COLO668 (cell line): ENCODE measurements around the gene CPM.
A peak's percentile ranks its signal among the peaks of the same experiment; 100 is the strongest.
"Not testable (repeated sequence)": the region's sequence is repeated elsewhere in the genome, so short reads cannot be mapped to it uniquely, and the experiment has no call there.

Experiments used
- DNase-seq: peaks from one replicate; lab custom pipeline; 2025; ENCODE audit not compliant: unreplicated experiment; lab: John Stamatoyannopoulos, UW

CPM gene

DNA sequence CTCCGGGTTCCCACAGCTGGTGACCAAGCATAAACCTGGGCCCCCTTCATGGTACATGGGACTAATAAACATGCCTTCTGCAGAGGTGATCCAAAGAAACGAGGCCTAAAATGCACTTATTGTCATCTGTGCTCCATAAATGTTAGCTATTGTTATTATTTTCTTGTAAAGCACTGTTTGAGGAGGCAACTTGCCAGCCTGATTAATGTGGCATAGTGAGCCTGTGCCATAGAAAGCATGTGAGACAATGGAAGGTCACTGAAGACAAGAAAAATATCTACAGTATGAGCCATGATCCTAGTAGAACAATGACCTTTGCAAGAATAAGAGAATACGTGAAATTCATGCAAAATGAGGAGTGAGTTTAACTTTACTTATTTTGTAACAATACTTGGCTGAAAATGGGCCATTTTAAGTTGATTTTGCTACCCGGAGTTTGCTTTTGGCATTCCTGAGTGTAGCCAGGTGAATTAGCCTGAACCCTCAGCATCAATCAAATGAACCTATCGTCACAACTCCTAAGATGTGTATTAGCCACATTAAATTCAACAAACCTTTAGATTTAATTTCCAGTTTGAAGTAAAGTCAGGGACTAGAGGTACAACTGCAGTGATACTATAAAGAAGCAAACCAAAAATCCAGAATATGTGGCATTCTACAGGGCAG is 52.2 kb downstream of the CPM start:
- DNase-seq: no peak

DNA sequence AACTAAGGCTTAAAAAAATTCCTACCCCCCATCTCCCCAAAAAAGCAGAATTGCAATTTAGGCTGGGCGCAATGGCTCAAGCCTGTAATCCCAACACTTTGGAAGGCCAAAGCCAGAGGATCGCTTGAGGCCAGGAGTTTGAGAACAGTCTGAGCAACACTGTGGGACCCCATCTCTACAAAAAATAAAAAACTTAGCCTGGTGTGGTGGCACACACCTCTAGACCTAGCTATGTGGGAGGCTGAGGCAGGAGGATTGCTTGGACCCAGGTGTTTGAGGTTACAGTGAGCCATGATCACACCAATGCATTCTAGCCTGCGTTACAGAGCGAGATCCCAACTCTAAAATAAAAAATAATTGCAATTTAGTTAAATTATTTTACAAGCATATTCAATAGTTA is 54.1 kb downstream of the CPM start:
- no peak for DNase-seq

DNA sequence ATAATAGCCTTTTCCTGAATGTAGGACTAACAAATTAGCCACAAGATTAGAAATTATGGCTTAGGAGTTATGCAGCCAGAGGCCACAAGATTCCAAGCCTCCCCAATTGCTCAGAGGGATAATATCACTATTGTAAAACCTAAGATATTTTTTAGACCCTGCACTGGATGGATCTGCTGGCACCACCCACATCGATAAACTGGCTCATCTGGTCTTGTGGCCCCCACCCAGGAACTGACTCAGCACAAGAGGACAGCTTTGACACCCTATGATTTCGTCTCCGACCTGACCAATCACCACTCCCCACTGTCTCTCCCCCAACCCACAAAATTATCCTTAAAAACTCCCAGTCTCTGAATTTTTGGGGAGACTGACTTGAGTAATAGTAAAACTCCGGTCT is 54.7 kb downstream of the CPM start:
- DNase-seq: no peak

GRCh38 chr12:68877583-68877982 is 55.4 kb downstream of the CPM start:
- DNase-seq: no peak

DNA sequence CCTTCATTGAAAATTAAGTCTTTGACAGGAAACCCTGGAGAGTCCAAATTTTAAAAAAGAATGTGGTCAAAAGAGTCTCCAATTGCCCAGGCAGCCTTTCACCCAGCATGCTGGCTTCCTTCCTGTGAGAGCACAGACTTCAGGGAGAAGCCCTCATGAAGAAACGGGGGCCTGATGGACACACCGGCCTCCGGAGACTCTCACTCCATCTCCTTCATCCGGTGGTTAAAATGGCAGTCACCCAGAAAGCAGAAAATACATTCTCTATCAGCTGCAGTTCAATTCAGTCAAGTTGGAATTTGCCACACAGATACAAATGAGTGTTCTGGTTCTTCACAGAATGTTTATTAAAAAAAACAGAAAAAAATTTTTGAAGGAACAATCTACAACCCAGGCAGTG is 56.5 kb downstream of the CPM start:
- DNase-seq: no peak

GRCh38 chr12:68873316-68873715 is 59.7 kb downstream of the CPM start:
- DNase-seq: no peak

- DNase-seq: peak; percentile 19
Observed at GRCh38 chr12:68871921-68872320, 61.0 kb downstream of the CPM start.

DNA sequence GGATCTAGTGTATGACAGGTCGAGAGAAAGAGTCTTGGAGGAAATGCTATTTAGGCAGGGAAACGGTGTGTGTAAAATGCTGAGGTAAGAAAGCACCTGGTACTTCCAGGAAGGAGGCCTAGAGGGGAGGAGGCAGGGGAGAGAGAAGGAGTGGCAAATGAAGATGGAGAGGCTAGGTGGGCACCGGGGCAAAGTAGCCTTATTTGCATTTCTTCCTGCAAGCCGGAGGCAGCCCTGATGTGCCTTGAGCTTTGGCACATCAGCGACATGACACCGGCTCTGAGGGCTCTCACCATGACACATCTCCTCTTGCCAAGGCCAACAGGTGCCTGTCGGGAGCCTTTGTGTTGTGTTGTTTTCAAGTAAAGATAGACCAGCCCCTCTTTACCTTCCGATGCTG is 61.6 kb downstream of the CPM start:
- no peak for DNase-seq

- DNase-seq: no peak
Observed at GRCh38 chr12:68870443-68870842, 62.5 kb downstream of the CPM start.

DNA sequence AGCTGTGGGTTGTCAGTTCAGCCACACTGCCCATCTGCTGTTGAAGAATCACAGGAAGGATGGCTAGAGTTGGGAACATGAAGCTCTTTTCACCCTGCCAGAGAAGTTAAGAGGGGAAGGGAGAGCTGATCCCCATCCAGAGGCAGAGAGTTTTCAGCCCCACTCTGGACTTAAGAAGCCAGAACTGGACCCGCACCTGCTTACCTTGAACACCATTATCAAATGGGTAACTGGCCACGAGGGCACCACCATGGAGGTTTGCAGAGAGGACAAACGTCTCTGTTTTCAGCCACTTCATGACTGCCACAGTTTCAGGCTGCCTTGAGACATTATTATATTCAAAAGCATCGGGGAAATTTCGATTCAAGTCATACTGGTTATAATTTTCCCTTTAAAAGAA is 63.0 kb downstream of the CPM start:
- no peak for DNase-seq

DNA sequence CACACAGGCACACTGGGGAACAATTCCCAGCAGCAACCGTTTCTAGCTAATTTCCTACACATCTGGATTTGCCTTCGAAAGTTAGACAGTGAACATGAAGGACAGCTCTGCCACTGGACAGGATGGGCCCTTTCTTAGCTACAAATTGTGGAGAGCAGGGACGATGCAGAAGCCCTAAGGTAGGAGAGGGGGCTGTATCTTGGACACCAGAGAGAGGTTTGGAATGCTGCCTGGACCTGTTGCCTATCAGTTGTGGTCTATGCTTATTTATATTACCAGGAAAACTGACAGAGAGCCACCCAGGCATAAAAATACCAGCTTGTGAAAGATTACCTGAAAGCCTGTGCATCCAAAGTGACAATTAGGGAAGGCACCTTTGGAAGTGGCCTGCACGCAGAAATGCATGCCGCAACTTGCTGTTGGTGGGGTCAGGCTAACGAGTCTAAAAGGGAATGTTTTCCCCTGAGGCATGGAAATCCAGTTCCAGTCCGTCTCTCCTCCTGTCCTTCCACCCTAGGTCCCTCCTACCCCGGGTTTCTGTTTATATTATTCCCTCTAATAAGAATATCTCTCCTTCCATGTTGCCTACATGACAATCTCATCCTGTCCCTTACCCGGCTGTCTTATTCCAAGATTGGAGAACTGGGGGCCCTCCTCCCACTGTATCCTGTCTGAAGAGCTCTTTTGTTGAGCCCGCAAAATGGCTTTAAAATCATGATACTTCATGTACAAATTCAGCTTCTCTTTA is 64.8 kb downstream of the CPM start:
- DNase-seq: no peak

- DNase-seq: no peak
Observed at GRCh38 chr12:68867606-68868005, 65.4 kb downstream of the CPM start.

DNA sequence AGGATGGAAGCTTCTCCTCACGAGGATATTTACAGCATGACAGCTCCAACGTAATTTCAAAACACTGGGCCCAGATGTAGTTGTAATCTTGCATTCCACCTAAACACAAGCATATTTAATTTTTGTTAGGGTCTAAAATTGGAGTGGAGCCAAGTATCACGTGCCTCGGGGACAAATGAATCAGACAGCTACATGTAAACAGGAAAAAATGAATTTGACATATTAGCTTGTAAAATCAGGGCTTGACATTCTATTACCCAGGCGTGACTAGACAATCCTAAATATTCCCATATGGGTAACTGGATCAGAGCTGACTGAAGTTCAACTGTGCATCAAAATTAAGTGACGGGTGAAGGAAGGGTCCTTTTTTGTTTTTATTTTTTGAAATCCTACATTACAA is 66.0 kb downstream of the CPM start:
- no peak for DNase-seq

DNA sequence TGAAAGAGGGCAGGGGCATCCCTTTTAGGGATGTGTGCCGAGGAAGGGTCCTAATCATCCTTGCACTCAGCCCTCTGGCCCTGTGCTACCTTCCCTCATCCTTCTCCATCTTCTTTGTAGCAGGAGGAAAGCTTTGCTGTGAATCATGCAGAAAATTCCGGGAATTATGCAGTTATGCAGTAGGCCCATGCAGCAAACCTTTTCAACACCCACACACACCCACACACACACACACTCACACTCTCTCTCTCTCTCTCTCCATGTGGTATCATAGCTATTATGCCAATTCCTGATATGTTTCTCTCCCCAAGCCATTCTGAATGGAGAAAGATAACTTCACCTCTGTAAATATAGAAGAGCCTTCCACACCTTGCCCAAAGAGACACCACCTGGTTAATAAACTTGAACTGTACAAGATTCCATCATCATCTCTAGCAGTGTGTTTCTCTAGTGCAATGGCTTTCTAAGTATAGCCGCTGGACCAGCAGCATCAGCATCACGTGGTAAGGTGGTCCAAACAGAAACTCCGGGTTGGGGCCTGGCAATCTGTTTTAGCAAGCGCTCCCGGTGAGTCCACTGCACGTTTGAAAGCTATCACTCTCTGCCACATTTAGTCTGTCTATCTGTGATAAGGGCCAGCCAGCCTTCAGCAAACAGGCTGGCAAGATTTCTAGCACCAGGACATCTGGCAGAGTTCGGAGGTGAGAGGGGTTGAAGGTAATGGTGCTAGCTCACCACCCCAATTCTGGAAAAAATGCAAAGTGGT is 67.4 kb downstream of the CPM start:
- no peak for DNase-seq

GRCh38 chr12:68864604-68865003 is 68.4 kb downstream of the CPM start:
- no peak for DNase-seq

GRCh38 chr12:68863886-68864454 is 69.0 kb downstream of the CPM start:
- not testable (repeated sequence) for DNase-seq

DNA sequence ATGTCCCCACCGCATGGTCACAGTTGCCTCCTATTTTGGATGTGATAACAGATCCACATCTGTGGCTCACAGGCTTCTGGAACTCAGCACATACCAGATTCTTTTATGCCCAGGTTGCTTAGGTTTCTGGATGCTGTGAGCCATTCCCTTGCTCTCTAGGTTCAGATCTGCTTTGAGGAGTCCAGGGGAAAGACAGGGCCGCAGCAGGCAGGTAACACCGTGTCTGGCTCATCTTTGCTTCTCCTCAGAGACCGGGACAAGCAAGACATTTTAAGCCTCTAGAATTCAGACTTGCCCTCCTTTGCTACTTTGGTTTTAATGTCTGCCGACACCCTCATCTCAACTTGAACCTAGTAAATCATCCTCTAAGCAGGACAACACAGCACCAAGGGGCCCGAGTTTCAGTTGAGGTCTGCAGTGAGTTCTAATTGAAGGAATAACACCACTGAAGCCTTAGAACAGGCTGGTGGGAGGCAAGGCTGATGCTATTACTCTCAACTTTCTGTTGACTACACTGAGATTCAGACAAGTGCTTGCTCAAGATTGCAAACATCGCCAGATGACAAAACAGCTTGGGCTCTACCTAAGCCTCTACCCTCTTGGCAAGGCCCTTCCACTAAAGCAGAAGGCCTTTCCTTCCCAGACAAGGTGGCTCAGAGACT is 69.7 kb downstream of the CPM start:
- DNase-seq: no peak

GRCh38 chr12:68861890-68862289 is 71.1 kb downstream of the CPM start:
- DNase-seq: no peak

GRCh38 chr12:68856510-68856909 is 76.5 kb downstream of the CPM start:
- no peak for DNase-seq

- DNase-seq: no peak
Observed at GRCh38 chr12:68855771-68856170, 77.2 kb downstream of the CPM start.

DNA sequence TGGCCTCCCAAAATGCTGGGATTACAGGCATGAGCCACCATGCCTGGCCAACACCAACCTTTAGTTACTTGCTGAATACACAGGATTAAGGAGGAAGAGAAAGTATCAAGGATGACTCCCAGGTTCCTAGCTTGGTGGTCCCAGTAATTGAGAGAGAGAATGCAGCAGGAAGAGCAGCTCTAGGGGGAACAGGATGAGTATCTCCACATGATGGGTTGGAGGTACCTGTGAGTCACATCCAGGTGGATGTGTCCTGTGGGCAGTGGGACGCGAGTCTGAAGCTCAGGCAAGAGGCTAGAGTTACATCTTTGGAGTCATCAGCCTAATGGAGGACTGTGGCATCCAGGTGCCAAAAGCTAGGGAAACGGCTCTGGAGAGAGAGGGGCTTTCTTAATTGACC is 77.9 kb downstream of the CPM start:
- no peak for DNase-seq
